Adipocyte (in vitro differentiated cells): ENCODE results near the gene LGALS7B.
"Not testable (repeated sequence)": the region's sequence is repeated elsewhere in the genome, so short reads cannot be mapped to it uniquely, and the experiment has no call there.

Source experiments
- DNase-seq: peaks from one replicate; pipeline ENCODE4 v3.0.0-alpha.2; 2015; ENCODE audit warnings: low read depth
- H3K27me3 ChIP-seq: replicated peaks from 2 replicates; pipeline ENCODE4 v1.7.0; 2013; ENCODE audit warnings: mild to moderate bottlenecking, low read length, moderate library complexity; ENCODE audit not compliant: control insufficient read depth, insufficient read depth
- H3K36me3 ChIP-seq: 2 replicates; pipeline ENCODE4 v1.7.0; 2013; ENCODE audit warnings: low read length, mild to moderate bottlenecking, moderate library complexity; ENCODE audit not compliant: control insufficient read depth, insufficient read depth, severe bottlenecking
- H3K4me1 ChIP-seq: 2 replicates; pipeline ENCODE4 v1.7.0; 2013; ENCODE audit warnings: mild to moderate bottlenecking, low read length, moderate library complexity; ENCODE audit not compliant: control insufficient read depth, insufficient read depth
- H3K4me3 ChIP-seq: 2 replicates; pipeline ENCODE4 v1.7.0; 2013; ENCODE audit warnings: mild to moderate bottlenecking, low read length, moderate library complexity
- H3K9ac ChIP-seq: 2 replicates; pipeline ENCODE4 v1.7.0; 2013; ENCODE audit warnings: mild to moderate bottlenecking, low read length, moderate library complexity
- H3K9me3 ChIP-seq: 2 replicates; pipeline ENCODE4 v1.7.0; 2013; ENCODE audit warnings: mild to moderate bottlenecking, low read length, moderate library complexity; ENCODE audit not compliant: control insufficient read depth

LGALS7B gene

GRCh38 chr19:38813932-38814331 is 24.9 kb downstream of the LGALS7B start:
- not testable (repeated sequence) for H3K27me3 ChIP-seq, H3K4me1 ChIP-seq, H3K9me3 ChIP-seq, H3K4me3 ChIP-seq, DNase-seq, H3K9ac ChIP-seq
- peaks cover 33% of the 10 kb centered on the region for H3K36me3 ChIP-seq

GRCh38 chr19:38815059-38816001 is 26.3 kb downstream of the LGALS7B start:
- no peaks in the 10 kb centered on the region for H3K4me1 ChIP-seq
- peaks cover 33% of the 10 kb centered on the region for H3K36me3 ChIP-seq
- no peaks in the 10 kb centered on the region for H3K27me3 ChIP-seq
- H3K9me3 ChIP-seq = no peaks in the 10 kb centered on the region
- H3K4me3 ChIP-seq = no peak overlapping the region
- no peak overlapping the region for H3K9ac ChIP-seq
- DNase-seq = no peak

DNA sequence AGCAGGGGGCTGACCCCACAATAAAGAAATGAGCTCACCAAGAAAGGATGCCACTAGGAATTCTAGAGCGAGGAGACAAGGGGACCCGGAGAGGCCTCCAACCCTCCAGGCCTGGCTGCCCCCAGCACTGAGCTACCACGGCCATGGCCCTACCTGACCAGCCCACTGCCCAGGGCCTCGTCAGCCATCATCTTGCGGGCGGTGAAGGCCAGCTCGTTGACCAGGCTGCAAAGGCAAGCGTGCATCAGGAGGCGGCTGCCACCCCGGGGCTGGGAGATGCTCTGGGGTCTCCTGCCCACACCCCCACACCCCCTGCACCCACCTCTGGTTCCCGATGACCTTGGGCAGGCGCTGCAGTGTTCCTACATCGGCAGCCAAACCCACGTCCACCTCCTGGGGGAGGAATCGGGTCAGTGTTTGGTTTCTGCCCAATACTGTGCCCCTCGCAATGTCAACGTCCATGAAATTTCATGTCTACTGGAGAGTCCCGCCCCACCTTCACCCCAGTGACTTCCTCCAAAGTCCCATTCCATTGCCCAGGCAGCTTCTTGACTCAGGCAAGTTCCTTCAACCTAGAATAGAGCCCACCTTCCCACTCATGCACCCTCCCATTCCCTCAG is 27.2 kb downstream of the LGALS7B start:
- Histone ChIP-seq H3K36me3 (peaks cover 33% of the 10 kb centered on the region), H3K4me1 (no peaks in the 10 kb centered on the region), H3K9ac (no peak overlapping the region), H3K27me3 (no peaks in the 10 kb centered on the region), H3K9me3 (no peaks in the 10 kb centered on the region), H3K4me3 (no peak overlapping the region)
- no peak for DNase-seq

DNA sequence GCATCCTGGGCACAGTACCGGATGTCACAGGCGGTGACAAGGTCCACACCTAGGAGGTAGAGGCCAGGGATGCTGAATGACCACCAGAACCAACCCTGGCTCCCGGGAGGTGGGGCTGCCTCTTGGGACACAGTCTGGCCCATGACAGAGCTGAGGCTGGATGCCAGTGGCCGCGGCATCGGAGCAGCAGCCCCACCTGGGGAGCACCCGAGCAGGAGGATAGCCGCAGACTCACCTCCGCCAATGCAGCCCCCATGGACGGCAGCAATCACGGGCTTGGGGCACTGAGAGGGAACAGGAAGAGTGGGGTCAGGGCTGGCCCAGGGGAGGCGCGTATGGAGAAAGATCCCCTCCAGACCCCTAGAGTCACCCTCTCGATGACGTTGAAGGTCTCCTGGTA is 28.1 kb downstream of the LGALS7B start:
- H3K27me3 ChIP-seq = no peaks in the 10 kb centered on the region
- H3K4me3 ChIP-seq = no peak overlapping the region
- H3K36me3 ChIP-seq = peaks cover 33% of the 10 kb centered on the region
- no peaks in the 10 kb centered on the region for H3K4me1 ChIP-seq
- H3K9ac ChIP-seq = no peak overlapping the region
- no peak for DNase-seq
- H3K9me3 ChIP-seq = no peaks in the 10 kb centered on the region

DNA sequence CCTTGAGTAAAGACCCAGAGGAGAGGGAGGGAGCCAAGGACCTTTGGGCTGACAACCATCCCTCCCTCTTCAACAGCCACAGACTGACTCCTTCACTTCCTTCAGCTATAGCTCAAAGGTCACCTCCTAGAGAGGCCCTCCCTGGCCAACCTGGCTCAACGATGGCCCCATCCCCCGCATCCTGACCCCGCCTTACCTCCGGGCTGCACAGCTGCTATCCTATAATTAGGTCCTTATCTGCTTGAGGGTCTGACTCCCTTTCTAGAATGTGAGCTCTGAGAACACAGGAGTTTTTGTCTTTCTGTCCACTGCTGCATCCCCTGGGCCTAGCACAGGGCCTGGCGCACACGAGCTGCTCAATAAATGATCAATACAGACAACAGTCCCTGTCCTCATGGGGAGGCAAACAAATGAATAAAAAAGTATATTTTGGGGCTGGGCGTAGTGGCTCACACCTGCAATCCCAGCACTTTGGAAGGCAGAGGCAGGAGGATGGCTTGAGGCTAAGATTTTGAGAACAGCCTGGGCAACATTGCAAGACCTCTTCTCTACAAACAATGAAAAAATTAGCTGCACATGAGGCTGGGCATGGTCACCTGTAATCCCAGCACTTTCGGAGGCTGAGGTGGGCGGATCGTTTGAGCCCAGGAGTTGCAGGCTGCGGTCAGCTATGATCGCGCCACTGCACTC is 30.4 kb downstream of the LGALS7B start:
- H3K4me1 ChIP-seq = no peaks in the 10 kb centered on the region
- H3K36me3 ChIP-seq = peaks cover 41% of the 10 kb centered on the region
- H3K9me3 ChIP-seq = no peaks in the 10 kb centered on the region
- H3K4me3 ChIP-seq = no peak overlapping the region
- H3K9ac ChIP-seq = no peak overlapping the region
- no peak for DNase-seq
- H3K27me3 ChIP-seq = no peaks in the 10 kb centered on the region

DNA sequence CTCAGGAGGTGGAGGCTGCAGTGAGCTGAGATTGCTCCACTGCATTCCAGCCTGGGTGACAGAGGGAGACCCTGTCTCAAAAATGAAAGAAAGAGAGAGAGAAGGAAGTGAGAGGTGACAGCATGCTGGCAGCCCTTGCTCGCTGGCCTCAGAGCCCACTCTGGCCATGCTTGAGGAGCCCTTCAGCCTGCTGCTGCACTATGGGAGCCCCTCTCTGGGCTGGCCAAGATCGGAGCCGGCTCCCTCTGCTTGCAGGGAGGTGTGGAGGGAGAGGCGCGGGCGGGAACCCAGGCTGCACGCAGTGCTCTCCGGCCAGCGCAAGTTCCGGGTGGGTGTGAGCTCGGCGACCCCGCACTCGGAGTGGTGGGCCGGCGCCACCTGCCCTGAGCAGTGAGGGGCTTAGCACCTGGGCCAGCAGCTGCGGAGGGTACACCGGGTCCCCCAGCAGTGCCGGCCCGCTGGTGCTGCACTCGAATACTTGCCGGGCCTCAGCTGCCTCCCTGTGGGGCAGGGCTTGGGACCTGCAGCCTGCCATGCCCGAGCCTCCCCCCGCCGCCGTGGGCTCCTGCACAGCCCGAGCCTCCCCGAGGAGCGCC is 32.3 kb downstream of the LGALS7B start:
- not testable (repeated sequence) for H3K27me3 ChIP-seq, H3K9ac ChIP-seq, H3K9me3 ChIP-seq, DNase-seq, H3K4me1 ChIP-seq, H3K4me3 ChIP-seq
- H3K36me3 ChIP-seq = peaks cover 32% of the 10 kb centered on the region

GRCh38 chr19:38825936-38826335 is 36.9 kb downstream of the LGALS7B start:
- not testable (repeated sequence) for H3K27me3 ChIP-seq, DNase-seq, H3K9ac ChIP-seq, H3K9me3 ChIP-seq, H3K4me3 ChIP-seq
- H3K36me3 ChIP-seq = peaks cover 26% of the 10 kb centered on the region
- H3K4me1 ChIP-seq = peaks cover 22% of the 10 kb centered on the region

DNA sequence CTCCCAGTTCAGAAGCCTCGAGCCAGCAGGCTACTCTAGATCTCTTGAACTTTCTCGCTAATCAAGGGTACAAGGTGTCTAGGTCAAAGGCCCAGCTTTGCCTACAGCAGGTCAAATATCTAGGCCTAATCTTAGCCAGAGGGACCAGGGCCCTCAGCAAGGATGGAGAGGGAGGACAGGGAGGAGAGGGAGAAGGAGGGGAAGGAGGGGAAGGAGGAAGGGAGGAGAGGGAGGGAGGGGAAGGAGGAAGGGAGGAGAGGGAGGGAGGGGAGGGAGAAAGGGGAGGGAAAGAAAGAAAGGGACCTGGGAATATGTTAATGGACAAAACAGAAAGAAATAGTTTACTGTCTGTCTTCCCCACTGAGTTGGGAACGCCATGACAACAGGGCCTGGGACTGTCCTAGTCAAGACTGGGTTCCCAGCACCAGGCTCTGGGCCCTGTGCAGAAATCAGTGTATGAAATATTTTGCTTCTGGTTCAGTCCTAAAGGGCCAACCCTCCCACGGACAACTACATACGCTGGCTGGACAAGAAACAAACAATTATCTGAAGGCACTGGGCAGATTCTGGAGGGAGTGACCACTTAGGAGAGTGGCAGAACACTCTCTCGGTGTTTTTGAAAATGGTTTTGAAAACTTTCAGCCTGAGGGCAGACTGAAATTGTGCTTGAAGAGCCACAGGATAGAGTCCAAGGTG is 38.0 kb downstream of the LGALS7B start:
- H3K9ac ChIP-seq = no peak overlapping the region
- H3K4me1 ChIP-seq = peaks cover 29% of the 10 kb centered on the region
- H3K27me3 ChIP-seq = no peaks in the 10 kb centered on the region
- H3K36me3 ChIP-seq = peaks cover 26% of the 10 kb centered on the region
- no peak overlapping the region for H3K4me3 ChIP-seq
- H3K9me3 ChIP-seq = no peaks in the 10 kb centered on the region
- no peak for DNase-seq

GRCh38 chr19:38829203-38829602 is 40.2 kb downstream of the LGALS7B start:
- Histone ChIP-seq H3K36me3 (peaks cover 18% of the 10 kb centered on the region), H3K4me1 (peaks cover 38% of the 10 kb centered on the region), H3K9ac (peak overlapping the region; percentile 60)
- H3K27me3 ChIP-seq, H3K4me3 ChIP-seq, H3K9me3 ChIP-seq: not testable (repeated sequence)
- DNase-seq = peak; percentile 70

DNA sequence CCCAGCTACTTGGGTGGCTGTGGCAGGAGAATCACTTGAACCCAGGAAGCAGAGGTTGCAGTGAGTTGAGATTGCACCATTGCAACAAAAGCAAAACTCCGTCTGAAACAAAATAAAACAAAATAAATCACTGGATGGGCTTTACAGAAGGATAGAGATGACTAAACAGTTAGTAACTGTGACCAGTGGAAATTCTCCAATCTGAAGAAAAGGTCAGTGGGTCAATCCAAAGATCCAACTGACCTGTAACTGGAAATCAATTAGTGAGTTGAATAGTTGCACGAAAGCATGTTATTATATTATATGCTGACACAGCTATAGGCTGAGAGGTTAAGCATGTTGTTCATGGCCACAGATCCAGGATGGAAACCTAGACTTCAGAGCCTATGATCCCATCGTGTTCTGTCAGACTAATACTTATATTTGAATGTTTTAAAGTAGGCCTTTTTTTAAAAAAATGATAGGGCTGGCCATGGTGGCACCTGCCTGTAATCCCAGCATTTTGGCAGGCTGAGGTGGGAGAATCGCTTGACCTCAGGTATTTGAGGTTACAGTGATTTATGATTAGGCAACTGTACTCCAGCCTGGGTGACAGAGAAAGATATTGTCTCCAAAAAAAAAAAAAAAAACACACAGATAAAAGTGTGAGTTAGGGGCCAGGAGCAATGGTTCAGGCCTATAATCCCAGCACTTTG is 41.2 kb downstream of the LGALS7B start:
- Histone ChIP-seq H3K27me3 (no peaks in the 10 kb centered on the region), H3K4me1 (peaks cover 38% of the 10 kb centered on the region), H3K4me3 (peak overlapping the region; percentile 87), H3K36me3 (peaks cover 18% of the 10 kb centered on the region), H3K9me3 (no peaks in the 10 kb centered on the region), H3K9ac (peak overlapping the region; percentile 96)
- peak; percentile 38 for DNase-seq
